MCF 10A (cell line): ENCODE results near the gene FAF2. TPM values are rescaled to one million over a fixed set of nuclear protein-coding genes. Genes with fewer than 3 reads are reported as not detected.

ENCODE experiments used
- BruUV-seq: library from RNA; stranded (reverse); fragments of 400-500 nt; replicated peaks from 2 replicates; lab custom pipeline; 2021; lab: Mats Ljungman, UMichigan
- CTCF ChIA-PET: fragments of 300-600 bp; sonication (Branson Sonifier 250); formaldehyde crosslinking; extraction: SDS; loops from one replicate; lab custom pipeline; 2021; ENCODE audit warnings: antibody characterized with exemption, inconsistent platforms; lab: Yijun Ruan, JAX
- POLR2A ChIA-PET: fragments of 300-600, 350-650 bp; sonication (Branson Sonifier 250); formaldehyde crosslinking; extraction: SDS; loops from one replicate; lab custom pipeline; 2020; ENCODE audit warnings: antibody characterized with exemption, inconsistent platforms; lab: Yijun Ruan, JAX
- DNase-seq: peaks from one replicate; pipeline ENCODE4 v3.0.0-alpha.2; 2018; ENCODE audit not compliant: unreplicated experiment
- H3K27ac Mint-ChIP-seq: one replicate; pipeline ENCODE4 v1.8.0; 2022; ENCODE audit warnings: mild to moderate bottlenecking, low read depth, mixed read lengths; ENCODE audit not compliant: unreplicated experiment
- H3K27me3 Mint-ChIP-seq: one replicate; pipeline ENCODE4 v1.8.0; 2022; ENCODE audit warnings: mixed read lengths; ENCODE audit not compliant: insufficient read depth, unreplicated experiment
- H3K36me3 Mint-ChIP-seq: one replicate; pipeline ENCODE4 v1.8.0; 2022; ENCODE audit warnings: mild to moderate bottlenecking, moderate library complexity, mixed read lengths; ENCODE audit not compliant: insufficient read depth, unreplicated experiment
- H3K4me1 Mint-ChIP-seq: one replicate; pipeline ENCODE4 v1.8.0; 2022; ENCODE audit warnings: mixed read lengths; ENCODE audit not compliant: insufficient read depth, unreplicated experiment
- H3K4me3 Mint-ChIP-seq: one replicate; pipeline ENCODE4 v1.8.0; 2022; ENCODE audit warnings: mild to moderate bottlenecking, moderate library complexity, mixed read lengths; ENCODE audit not compliant: unreplicated experiment
- H3K9me3 Mint-ChIP-seq: one replicate; pipeline ENCODE4 v1.8.0; 2022; ENCODE audit warnings: mixed read lengths; ENCODE audit not compliant: unreplicated experiment
- intact Hi-C: fragments of 100-400 bp; cut with micrococcal nuclease; formaldehyde crosslinking; loops from 2 replicates; pipeline ENCODE4 v1.14.1; 2022
- total RNA-seq: library from RNA; stranded (reverse); gene quantifications from 2 replicates; pipeline ENCODE4 v1.2.3, GENCODE V29; 2022
- TF ChIP-seq, protein P1 (sequence below): fragments of 200-600 bp; IDR thresholded peaks from one replicate; pipeline ENCODE4 v1.8.0; 2022; ENCODE audit warnings: antibody characterized with exemption, mild to moderate bottlenecking; ENCODE audit not compliant: unreplicated experiment

Gene FAF2
- total RNA-seq, 1 experiment from 2014 or later = 78.3 TPM

DNA sequence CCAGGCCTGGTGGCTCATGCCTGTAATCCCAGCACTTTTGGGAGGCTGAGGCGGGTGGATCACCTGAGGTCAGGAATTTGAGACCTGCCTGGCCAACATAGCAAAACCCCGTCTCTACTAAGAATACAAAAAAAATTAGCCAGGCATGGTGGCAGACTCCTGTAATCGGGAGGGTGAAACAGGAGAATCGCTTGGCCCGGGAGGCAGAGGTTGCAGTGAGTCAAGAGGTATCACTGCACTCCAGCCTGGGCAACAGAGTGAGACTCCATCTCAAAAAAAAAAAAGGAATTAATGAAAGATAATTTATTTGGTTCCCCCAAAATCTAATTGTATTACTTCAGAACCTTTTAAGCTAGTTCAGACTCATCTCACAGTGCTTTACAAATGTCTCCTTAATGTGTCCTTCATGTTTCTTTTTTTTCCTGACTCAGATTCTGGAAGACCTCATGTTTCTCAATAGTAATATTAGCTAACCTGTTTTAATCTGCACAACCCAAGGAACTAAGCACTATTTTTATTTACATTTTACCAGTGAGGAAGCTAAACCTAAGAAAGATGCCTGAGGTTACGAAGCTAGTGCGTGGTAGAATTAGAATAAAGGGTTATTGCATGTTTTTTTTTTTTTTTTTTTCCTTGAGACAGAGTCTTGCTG, 15.1 kb downstream of the FAF2 start:
- no peak for DNase-seq
- CTCF ChIA-PET = interaction anchor here (0.6 to 1.8 kb wide), 7 partner anchors 9 to 111 kb away, joined by 3 to 9 read pairs (median 4); partner anchors contain the start of gene FAF2
- TF ChIP-seq, protein P1, sequence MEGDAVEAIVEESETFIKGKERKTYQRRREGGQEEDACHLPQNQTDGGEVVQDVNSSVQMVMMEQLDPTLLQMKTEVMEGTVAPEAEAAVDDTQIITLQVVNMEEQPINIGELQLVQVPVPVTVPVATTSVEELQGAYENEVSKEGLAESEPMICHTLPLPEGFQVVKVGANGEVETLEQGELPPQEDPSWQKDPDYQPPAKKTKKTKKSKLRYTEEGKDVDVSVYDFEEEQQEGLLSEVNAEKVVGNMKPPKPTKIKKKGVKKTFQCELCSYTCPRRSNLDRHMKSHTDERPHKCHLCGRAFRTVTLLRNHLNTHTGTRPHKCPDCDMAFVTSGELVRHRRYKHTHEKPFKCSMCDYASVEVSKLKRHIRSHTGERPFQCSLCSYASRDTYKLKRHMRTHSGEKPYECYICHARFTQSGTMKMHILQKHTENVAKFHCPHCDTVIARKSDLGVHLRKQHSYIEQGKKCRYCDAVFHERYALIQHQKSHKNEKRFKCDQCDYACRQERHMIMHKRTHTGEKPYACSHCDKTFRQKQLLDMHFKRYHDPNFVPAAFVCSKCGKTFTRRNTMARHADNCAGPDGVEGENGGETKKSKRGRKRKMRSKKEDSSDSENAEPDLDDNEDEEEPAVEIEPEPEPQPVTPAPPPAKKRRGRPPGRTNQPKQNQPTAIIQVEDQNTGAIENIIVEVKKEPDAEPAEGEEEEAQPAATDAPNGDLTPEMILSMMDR = no peak
- no peak overlapping the region for H3K4me3 Mint-ChIP-seq
- H3K36me3 Mint-ChIP-seq = peaks cover 51% of the 10 kb centered on the region
- H3K27me3 Mint-ChIP-seq = no peaks in the 10 kb centered on the region
- POLR2A ChIA-PET = interaction anchor here (0.6 to 11.3 kb wide), 9 partner anchors 11 to 514 kb away, joined by 3 to 149 read pairs (median 3); partner anchors contain the start of gene FAF2
- no peaks in the 10 kb centered on the region for H3K9me3 Mint-ChIP-seq
- H3K4me1 Mint-ChIP-seq = peaks cover 43% of the 10 kb centered on the region
- H3K27ac Mint-ChIP-seq = no peak overlapping the region
- BruUV-seq = no TSS peak
- intact Hi-C loops = no loop called here

GRCh38 chr5:176466245-176466871, 18.2 kb downstream of the FAF2 start:
- CTCF ChIA-PET = interaction anchor here (0.6 to 1.9 kb wide), 14 partner anchors 11 to 181 kb away, joined by 3 to 12 read pairs (median 4); partner anchors contain the start of genes CLTB, FAF2 and TSPAN17
- Mint-ChIP-seq H3K4me3 (peak overlapping the region; percentile 11), H3K9me3 (no peaks in the 10 kb centered on the region), H3K4me1 (peaks cover 35% of the 10 kb centered on the region), H3K36me3 (peaks cover 53% of the 10 kb centered on the region), H3K27me3 (no peaks in the 10 kb centered on the region), H3K27ac (peak overlapping the region; percentile 24)
- TF ChIP-seq, protein P1 = no peak
- BruUV-seq = no TSS peak
- POLR2A ChIA-PET = interaction anchor here (0.5 to 11.3 kb wide), 17 partner anchors 9 to 105 kb away, joined by 3 to 149 read pairs (median 7); partner anchors contain the start of genes CLTB, FAF2, KIAA1191 and RNF44
- peak; percentile 84 for DNase-seq
- intact Hi-C loops = no loop called here

DNA sequence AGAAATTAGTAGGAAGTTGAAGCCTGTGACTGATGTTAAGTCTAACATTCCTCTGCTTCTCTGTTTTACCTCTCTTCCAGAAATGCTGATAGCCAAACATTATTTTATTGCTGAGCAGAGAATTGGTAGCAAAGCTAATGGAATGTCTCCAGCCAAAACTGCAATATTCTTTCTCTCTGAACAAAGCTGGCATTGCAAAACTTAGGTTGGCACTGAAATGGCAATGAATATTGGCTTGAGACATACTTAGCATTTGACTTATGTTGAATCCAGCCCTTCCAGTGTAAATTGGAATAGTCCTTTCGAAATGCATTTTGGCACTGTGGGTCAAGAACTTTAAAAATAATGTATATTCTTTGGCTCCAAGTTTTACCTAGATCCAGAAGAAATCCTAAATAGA, 21.1 kb downstream of the FAF2 start:
- no TSS peak for BruUV-seq
- POLR2A ChIA-PET = interaction anchor here (0.7 to 4.6 kb wide), 8 partner anchors 9 to 67 kb away, joined by 3 to 70 read pairs (median 4); partner anchors contain the start of genes FAF2 and RNF44
- CTCF ChIA-PET = interaction anchor here (0.6 to 1.1 kb wide), 4 partner anchors 9 to 936 kb away, joined by 3 to 4 read pairs (median 4); no protein-coding TSS in a partner anchor
- DNase-seq = peak; percentile 42
- Mint-ChIP-seq H3K9me3 (no peaks in the 10 kb centered on the region), H3K4me1 (peaks cover 36% of the 10 kb centered on the region), H3K36me3 (peaks cover 61% of the 10 kb centered on the region), H3K27me3 (no peaks in the 10 kb centered on the region), H3K27ac (peak overlapping the region; percentile 50), H3K4me3 (no peak overlapping the region)
- TF ChIP-seq, protein P1 = no peak
- intact Hi-C loops = no loop called here

- H3K27me3 Mint-ChIP-seq = no peaks in the 10 kb centered on the region
- CTCF ChIA-PET = interaction anchor here (0.7 kb wide), 1 partner anchor 22 kb away, joined by 3 read pairs; the partner anchor contains the start of gene FAF2
- H3K36me3 Mint-ChIP-seq = peaks cover 56% of the 10 kb centered on the region
Observed at GRCh38 chr5:176470539-176470938, 22.4 kb downstream of the FAF2 start.

More at GRCh38 chr5:176470539-176470938, 22.4 kb downstream of the FAF2 start:
- intact Hi-C loops = no loop called here
- H3K27ac Mint-ChIP-seq = no peak overlapping the region
- POLR2A ChIA-PET = interaction anchor here (0.7 to 1.0 kb wide), 2 partner anchors 67 to 141 kb away, joined by 3 to 5 read pairs; partner anchors contain the start of gene RNF44
- peaks cover 41% of the 10 kb centered on the region for H3K4me1 Mint-ChIP-seq
- H3K9me3 Mint-ChIP-seq = no peaks in the 10 kb centered on the region
- TF ChIP-seq, protein P1 = no peak
- no peak for DNase-seq
- BruUV-seq = no TSS peak
- H3K4me3 Mint-ChIP-seq = no peak overlapping the region
